Measurements from ENCODE around the gene STXBP4. TPM values are rescaled to one million over a fixed set of nuclear protein-coding genes. Genes with fewer than 3 reads are reported as not detected.

The STXBP4 gene
- total RNA-seq, 2 experiments from 2014 or later = 9.4 to 12.6 TPM

- Histone ChIP-seq H3K4me2 (ENCODE audit: low read length) (no peak overlapping the region), H3K27ac (ENCODE audit: low read depth, low read length, poor library complexity, severe bottlenecking) (no peak overlapping the region), H3K4me1 (ENCODE audit: insufficient read depth, low read length, poor library complexity, severe bottlenecking) (no peaks in the 10 kb centered on the region), H3K36me3 (ENCODE audit: insufficient read depth, low read length) (no peaks in the 10 kb centered on the region), H2AFZ (ENCODE audit: low read length) (no peak overlapping the region), H4K20me1 (ENCODE audit: insufficient read depth, low read length) (no peaks in the 10 kb centered on the region), H3K9me3 (ENCODE audit: low read length) (no peaks in the 10 kb centered on the region), H3K4me3 (ENCODE audit: low read depth, low read length, poor library complexity, severe bottlenecking) (no peak overlapping the region), H3K79me2 (ENCODE audit: insufficient read depth, low read depth, low read length) (no peaks in the 10 kb centered on the region), H3K9me2 (ENCODE audit: insufficient read depth, low read length) (no peaks in the 10 kb centered on the region)
- TF ChIP-seq EZH2phosphoT487 (IDR thresholded peaks at IDR 0.05; ENCODE audit: borderline replicate concordance, low read depth, low read length) = no peak
- TF ChIP-seq, protein P1, sequence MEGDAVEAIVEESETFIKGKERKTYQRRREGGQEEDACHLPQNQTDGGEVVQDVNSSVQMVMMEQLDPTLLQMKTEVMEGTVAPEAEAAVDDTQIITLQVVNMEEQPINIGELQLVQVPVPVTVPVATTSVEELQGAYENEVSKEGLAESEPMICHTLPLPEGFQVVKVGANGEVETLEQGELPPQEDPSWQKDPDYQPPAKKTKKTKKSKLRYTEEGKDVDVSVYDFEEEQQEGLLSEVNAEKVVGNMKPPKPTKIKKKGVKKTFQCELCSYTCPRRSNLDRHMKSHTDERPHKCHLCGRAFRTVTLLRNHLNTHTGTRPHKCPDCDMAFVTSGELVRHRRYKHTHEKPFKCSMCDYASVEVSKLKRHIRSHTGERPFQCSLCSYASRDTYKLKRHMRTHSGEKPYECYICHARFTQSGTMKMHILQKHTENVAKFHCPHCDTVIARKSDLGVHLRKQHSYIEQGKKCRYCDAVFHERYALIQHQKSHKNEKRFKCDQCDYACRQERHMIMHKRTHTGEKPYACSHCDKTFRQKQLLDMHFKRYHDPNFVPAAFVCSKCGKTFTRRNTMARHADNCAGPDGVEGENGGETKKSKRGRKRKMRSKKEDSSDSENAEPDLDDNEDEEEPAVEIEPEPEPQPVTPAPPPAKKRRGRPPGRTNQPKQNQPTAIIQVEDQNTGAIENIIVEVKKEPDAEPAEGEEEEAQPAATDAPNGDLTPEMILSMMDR (conservative IDR thresholded peaks at IDR 0.05; ENCODE audit: low read length) = no peak
- CTCF ChIA-PET (ENCODE audit: unreplicated experiment) = no interaction called here
- POLR2A ChIA-PET = interaction anchor here (0.7 kb wide), 1 partner anchor 97 kb away, joined by 3 read pairs; no protein-coding TSS in a partner anchor
- no TSS peak for BruUV-seq (replicated peaks)
- intact Hi-C loops (cut with micrococcal nuclease; ENCODE audit: unreplicated experiment) = no loop called here
- no peak for DNase-seq (ENCODE audit: low spot score)
These were observed 94.4 kb downstream of the STXBP4 start for GRCh38 chr17:55062921-55063320.

DNA sequence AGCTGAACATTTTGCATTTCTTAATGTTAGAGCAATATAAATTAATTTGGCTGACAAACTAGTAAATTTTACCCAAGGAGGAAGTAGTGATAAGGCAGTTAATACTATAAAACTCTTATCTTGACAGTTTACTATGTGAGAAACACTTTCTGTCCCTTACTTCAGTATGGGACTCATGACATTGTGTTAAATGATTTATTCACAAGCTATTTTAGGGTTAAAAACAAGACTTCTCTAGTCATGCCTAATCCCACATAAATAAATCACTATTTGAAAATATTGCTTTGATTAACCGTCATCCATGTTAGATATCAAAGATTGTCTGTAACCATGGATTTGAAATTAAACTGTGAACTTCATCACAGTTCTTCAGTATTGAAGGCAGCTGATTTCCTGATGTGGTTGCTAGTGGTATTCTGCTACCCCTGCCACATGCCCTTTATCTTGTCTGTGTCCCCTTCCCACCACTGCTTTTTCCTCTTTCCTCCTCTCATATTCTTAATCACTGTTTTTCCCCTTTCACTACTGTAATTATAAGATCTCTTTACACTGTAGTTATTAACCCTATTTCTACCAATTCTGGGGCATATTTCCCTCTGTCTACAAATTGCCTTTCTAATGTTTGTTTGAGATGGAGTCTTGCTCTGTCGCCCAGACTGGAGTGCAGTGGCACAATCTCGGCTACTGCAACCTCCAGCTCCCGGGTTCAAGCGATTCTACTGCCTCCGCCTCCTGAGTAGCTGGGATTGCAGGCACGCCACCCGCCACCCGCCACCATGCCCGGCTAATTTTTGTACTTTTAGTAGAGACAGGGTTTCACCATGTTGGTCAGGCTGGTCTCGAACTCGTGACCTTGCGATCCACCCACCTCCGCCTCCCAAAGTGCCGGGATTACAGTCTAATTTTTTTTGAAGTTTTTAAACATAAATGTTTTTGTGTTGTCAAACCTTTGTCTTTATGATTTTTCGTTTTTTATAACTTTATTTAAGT is 95.6 kb downstream of the STXBP4 start:
- no TSS peak for BruUV-seq (replicated peaks)
- Histone ChIP-seq H3K9me3 (ENCODE audit: low read length) (no peaks in the 10 kb centered on the region), H3K36me3 (ENCODE audit: insufficient read depth, low read length) (no peaks in the 10 kb centered on the region), H3K79me2 (ENCODE audit: insufficient read depth, low read depth, low read length) (no peaks in the 10 kb centered on the region), H2AFZ (ENCODE audit: low read length) (no peak overlapping the region), H3K27ac (ENCODE audit: low read depth, low read length, poor library complexity, severe bottlenecking) (no peak overlapping the region), H3K4me2 (ENCODE audit: low read length) (no peak overlapping the region), H3K9me2 (ENCODE audit: insufficient read depth, low read length) (no peaks in the 10 kb centered on the region), H3K4me3 (ENCODE audit: low read depth, low read length, poor library complexity, severe bottlenecking) (no peak overlapping the region), H3K4me1 (ENCODE audit: insufficient read depth, low read length, poor library complexity, severe bottlenecking) (no peaks in the 10 kb centered on the region), H4K20me1 (ENCODE audit: insufficient read depth, low read length) (no peaks in the 10 kb centered on the region)
- POLR2A ChIA-PET = interaction anchor here (0.6 to 1.1 kb wide), 2 partner anchors 38 to 328 kb away, joined by 3 read pairs; no protein-coding TSS in a partner anchor
- intact Hi-C loops (cut with micrococcal nuclease; ENCODE audit: unreplicated experiment) = no loop called here
- no peak for TF ChIP-seq EZH2phosphoT487 (IDR thresholded peaks at IDR 0.05; ENCODE audit: borderline replicate concordance, low read depth, low read length)
- TF ChIP-seq, protein P1 (conservative IDR thresholded peaks at IDR 0.05; ENCODE audit: low read length) = no peak
- DNase-seq (ENCODE audit: low spot score) = no peak
- CTCF ChIA-PET (ENCODE audit: unreplicated experiment) = no interaction called here

All from OCI-LY7 (cell line).